Measurements from ENCODE around the gene MVB12B. TPM values are rescaled to one million over a fixed set of nuclear protein-coding genes. Genes with fewer than 3 reads are reported as not detected.

The MVB12B gene
- total RNA-seq, 1 experiment from 2014 or later = 4.5 TPM

- intact Hi-C loops (cut with micrococcal nuclease; ENCODE audit: unreplicated experiment) = no loop called here
- no peak for DNase-seq
- H3K27me3 Mint-ChIP-seq (ENCODE audit: unreplicated experiment) = no peaks in the 10 kb centered on the region
- H3K4me3 Mint-ChIP-seq (ENCODE audit: low read depth, unreplicated experiment) = no peak overlapping the region
- TF ChIP-seq, protein P1, sequence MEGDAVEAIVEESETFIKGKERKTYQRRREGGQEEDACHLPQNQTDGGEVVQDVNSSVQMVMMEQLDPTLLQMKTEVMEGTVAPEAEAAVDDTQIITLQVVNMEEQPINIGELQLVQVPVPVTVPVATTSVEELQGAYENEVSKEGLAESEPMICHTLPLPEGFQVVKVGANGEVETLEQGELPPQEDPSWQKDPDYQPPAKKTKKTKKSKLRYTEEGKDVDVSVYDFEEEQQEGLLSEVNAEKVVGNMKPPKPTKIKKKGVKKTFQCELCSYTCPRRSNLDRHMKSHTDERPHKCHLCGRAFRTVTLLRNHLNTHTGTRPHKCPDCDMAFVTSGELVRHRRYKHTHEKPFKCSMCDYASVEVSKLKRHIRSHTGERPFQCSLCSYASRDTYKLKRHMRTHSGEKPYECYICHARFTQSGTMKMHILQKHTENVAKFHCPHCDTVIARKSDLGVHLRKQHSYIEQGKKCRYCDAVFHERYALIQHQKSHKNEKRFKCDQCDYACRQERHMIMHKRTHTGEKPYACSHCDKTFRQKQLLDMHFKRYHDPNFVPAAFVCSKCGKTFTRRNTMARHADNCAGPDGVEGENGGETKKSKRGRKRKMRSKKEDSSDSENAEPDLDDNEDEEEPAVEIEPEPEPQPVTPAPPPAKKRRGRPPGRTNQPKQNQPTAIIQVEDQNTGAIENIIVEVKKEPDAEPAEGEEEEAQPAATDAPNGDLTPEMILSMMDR (IDR thresholded peaks at IDR 0.05; ENCODE audit: unreplicated experiment) = no peak
- CTCF ChIA-PET = no interaction called here
- H3K36me3 Mint-ChIP-seq (ENCODE audit: insufficient read depth, unreplicated experiment) = no peaks in the 10 kb centered on the region
- no TSS peak for BruUV-seq (replicated peaks)
- no peaks in the 10 kb centered on the region for H3K9me3 Mint-ChIP-seq (ENCODE audit: low read depth, unreplicated experiment)
- no peak overlapping the region for H3K27ac Mint-ChIP-seq (ENCODE audit: unreplicated experiment)
- no peaks in the 10 kb centered on the region for H3K4me1 Mint-ChIP-seq (ENCODE audit: low read depth, unreplicated experiment)
Measured at GRCh38 chr9:126451316-126451885, 124.8 kb downstream of the MVB12B start.

DNA sequence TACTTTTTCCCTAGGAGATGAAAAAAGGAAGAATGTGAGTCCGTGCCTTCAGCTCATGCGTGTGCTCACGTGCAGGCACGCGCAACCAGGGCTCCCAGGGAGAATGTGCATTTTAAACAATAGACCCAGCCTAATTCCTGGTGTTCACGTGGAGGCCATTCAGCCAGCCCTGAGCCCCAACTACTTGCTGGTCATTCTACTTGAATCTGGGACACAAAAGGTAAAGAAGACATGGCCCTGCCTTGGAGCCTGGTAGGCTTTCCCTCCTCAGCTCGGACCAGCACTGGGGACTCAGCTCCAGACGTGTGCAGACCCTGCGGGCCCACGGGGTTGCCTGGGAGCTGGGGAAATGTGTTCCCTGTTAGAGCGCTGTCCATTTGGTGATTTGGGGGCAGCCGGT is 125.5 kb downstream of the MVB12B start:
- intact Hi-C loops (cut with micrococcal nuclease; ENCODE audit: unreplicated experiment) = no loop called here
- no peak overlapping the region for H3K27ac Mint-ChIP-seq (ENCODE audit: unreplicated experiment)
- no peak for DNase-seq
- CTCF ChIA-PET = no interaction called here
- TF ChIP-seq, protein P1 (IDR thresholded peaks at IDR 0.05; ENCODE audit: unreplicated experiment) = no peak
- H3K27me3 Mint-ChIP-seq (ENCODE audit: unreplicated experiment) = no peaks in the 10 kb centered on the region
- no peaks in the 10 kb centered on the region for H3K4me1 Mint-ChIP-seq (ENCODE audit: low read depth, unreplicated experiment)
- H3K9me3 Mint-ChIP-seq (ENCODE audit: low read depth, unreplicated experiment) = no peaks in the 10 kb centered on the region
- H3K4me3 Mint-ChIP-seq (ENCODE audit: low read depth, unreplicated experiment) = no peak overlapping the region
- BruUV-seq (replicated peaks) = no TSS peak
- H3K36me3 Mint-ChIP-seq (ENCODE audit: insufficient read depth, unreplicated experiment) = no peaks in the 10 kb centered on the region

DNA sequence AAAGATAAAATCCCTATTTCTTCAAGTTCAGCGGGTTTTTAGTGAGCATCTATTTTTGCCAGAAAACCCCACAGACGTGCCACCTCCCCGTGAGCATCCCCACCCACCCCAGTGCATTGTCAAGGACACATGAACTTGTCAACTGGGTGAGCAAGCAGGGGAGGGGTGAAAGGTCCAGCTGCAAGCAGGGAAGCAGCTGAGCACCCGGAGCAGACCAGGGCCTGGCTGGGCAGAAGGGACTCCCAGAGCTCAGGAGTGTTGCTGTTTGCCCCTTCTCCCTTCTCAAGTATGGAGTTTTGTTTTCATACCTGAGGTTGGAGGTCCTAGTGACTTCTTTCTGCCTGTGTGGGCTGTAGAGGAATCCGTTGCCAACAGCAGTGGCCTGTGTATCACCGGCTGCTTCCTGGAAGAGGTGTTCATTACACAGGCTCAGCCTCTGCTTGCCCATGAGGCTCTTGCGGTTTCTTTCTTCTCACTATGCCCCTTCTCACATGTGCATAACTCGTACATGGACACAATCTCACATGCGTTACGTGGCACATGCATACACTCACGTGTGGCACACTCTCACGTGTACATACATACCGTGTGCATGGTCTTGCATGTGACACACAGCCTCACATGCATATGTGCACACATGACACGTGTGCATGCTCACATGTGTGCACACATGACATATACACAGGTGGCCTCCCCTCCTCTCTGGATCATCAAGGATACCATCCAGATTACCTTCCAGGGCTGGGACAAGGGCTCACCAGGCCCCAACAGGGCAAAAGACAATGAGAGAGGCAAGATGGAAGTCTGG is 126.7 kb downstream of the MVB12B start:
- BruUV-seq (replicated peaks) = no TSS peak
- intact Hi-C loops (cut with micrococcal nuclease; ENCODE audit: unreplicated experiment) = no loop called here

DNA sequence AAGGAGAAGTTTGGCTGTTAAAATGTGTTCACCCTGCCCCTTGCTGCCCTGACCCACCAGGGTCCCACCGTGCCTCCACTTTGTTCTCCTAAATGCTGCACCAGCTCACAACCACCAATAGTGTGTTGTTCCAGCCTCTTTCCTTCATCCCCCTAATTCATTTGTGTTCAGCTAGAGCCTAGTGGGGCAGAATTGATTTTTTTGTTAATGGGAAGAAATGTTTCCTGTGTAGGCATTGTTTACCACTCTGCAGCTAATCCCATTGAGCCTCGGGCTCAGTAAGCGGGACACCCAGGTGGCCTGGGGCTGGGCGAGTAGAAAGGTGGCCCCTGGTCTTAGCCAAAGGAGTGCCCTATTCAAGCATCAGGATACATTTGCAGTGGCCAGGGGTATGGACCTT is 127.6 kb downstream of the MVB12B start:
- Mint-ChIP-seq H3K4me3 (ENCODE audit: low read depth, unreplicated experiment) (no peak overlapping the region), H3K4me1 (ENCODE audit: low read depth, unreplicated experiment) (no peaks in the 10 kb centered on the region), H3K27me3 (ENCODE audit: unreplicated experiment) (no peaks in the 10 kb centered on the region), H3K27ac (ENCODE audit: unreplicated experiment) (no peak overlapping the region), H3K9me3 (ENCODE audit: low read depth, unreplicated experiment) (no peaks in the 10 kb centered on the region), H3K36me3 (ENCODE audit: insufficient read depth, unreplicated experiment) (no peaks in the 10 kb centered on the region)
- intact Hi-C loops (cut with micrococcal nuclease; ENCODE audit: unreplicated experiment) = no loop called here
- TF ChIP-seq, protein P1 (IDR thresholded peaks at IDR 0.05; ENCODE audit: unreplicated experiment) = no peak
- CTCF ChIA-PET = interaction anchor here (0.6 kb wide), 1 partner anchor 631 kb away, joined by 5 read pairs; no protein-coding TSS in a partner anchor
- no TSS peak for BruUV-seq (replicated peaks)
- no peak for DNase-seq

More for the DNA sequence above, 126.7 kb downstream of the MVB12B start:
- TF ChIP-seq, protein P1 (IDR thresholded peaks at IDR 0.05; ENCODE audit: unreplicated experiment) = no peak
- Mint-ChIP-seq H3K27ac (ENCODE audit: unreplicated experiment) (no peak overlapping the region), H3K36me3 (ENCODE audit: insufficient read depth, unreplicated experiment) (no peaks in the 10 kb centered on the region), H3K27me3 (ENCODE audit: unreplicated experiment) (no peaks in the 10 kb centered on the region), H3K4me1 (ENCODE audit: low read depth, unreplicated experiment) (no peaks in the 10 kb centered on the region), H3K4me3 (ENCODE audit: low read depth, unreplicated experiment) (no peak overlapping the region), H3K9me3 (ENCODE audit: low read depth, unreplicated experiment) (no peaks in the 10 kb centered on the region)
- CTCF ChIA-PET = interaction anchor here (0.7 kb wide), 1 partner anchor 34 kb away, joined by 5 read pairs; no protein-coding TSS in a partner anchor
- DNase-seq = no peak
